HepG2 (cell line): Measurements from ENCODE around the gene URM1. TPM values are rescaled to one million over a fixed set of nuclear protein-coding genes. Genes with fewer than 3 reads are reported as not detected.

ENCODE experiments used
- CBX1 ChIP-seq: IDR thresholded peaks from one replicate; pipeline ENCODE4 v1.6.1; 2016; ENCODE audit warnings: antibody characterized with exemption, low read depth
- DR1 ChIP-seq: sonication (generic); formaldehyde crosslinking; IDR thresholded peaks from 2 replicates; pipeline ENCODE4 v1.8.0; 2021; ENCODE audit warnings: mild to moderate bottlenecking, missing genetic modification reagents, inconsistent platforms
- FOXP1 ChIP-seq, 2 experiments: fragments of 450-650 bp in 1 of 2; IDR thresholded peaks; 2 replicates each; pipeline ENCODE4 v1.6.1; 2017 to 2018; ENCODE audit warnings: antibody characterized with exemption in 1 of 2
- ISL2 ChIP-seq: sonication (generic); formaldehyde crosslinking; IDR thresholded peaks from 2 replicates; pipeline ENCODE4 v1.5.0; 2020; ENCODE audit warnings: missing genetic modification reagents
- KAT2B ChIP-seq: fragments of 150-350 bp; IDR thresholded peaks from 2 replicates; pipeline ENCODE4 v1.6.1; 2014; ENCODE audit warnings: low read depth, low read length, borderline replicate concordance
- KDM2A ChIP-seq: sonication (generic); formaldehyde crosslinking; IDR thresholded peaks from 2 replicates; pipeline ENCODE4 v1.4.0; 2020; ENCODE audit warnings: low read depth, missing genetic modification reagents, borderline replicate concordance
- KLF12 ChIP-seq: sonication (generic); formaldehyde crosslinking; IDR thresholded peaks from 2 replicates; pipeline ENCODE4 v1.4.0; 2020; ENCODE audit warnings: missing genetic modification reagents, borderline replicate concordance
- KLF16 ChIP-seq, 2 experiments: sonication (generic) in 1 of 2; formaldehyde crosslinking in 1 of 2; IDR thresholded peaks; 2 replicates each; pipeline versions ENCODE4 v1.6.1 to v1.8.0; 2016 to 2023; ENCODE audit warnings: missing genetic modification reagents in 2 of 2, missing compliant biosample characterization in 1 of 2
- MYNN ChIP-seq: sonication (generic); formaldehyde crosslinking; IDR thresholded peaks from 2 replicates; pipeline ENCODE4 v1.4.0; 2020; ENCODE audit warnings: mild to moderate bottlenecking, low read depth, missing genetic modification reagents
- NFYC ChIP-seq: IDR thresholded peaks from 2 replicates; pipeline ENCODE4 v1.6.1; 2016; ENCODE audit warnings: missing genetic modification reagents, missing compliant biosample characterization
- PHF21A ChIP-seq: sonication (generic); formaldehyde crosslinking; IDR thresholded peaks from 2 replicates; pipeline ENCODE4 v1.5.0; 2020; ENCODE audit warnings: mild to moderate bottlenecking, missing genetic modification reagents
- SALL2 ChIP-seq: sonication (generic); formaldehyde crosslinking; IDR thresholded peaks from 2 replicates; pipeline ENCODE4 v1.8.1; 2023; ENCODE audit warnings: mild to moderate bottlenecking, missing genetic modification reagents, inconsistent platforms
- SCMH1 ChIP-seq: sonication (generic); formaldehyde crosslinking; IDR thresholded peaks from 2 replicates; pipeline ENCODE4 v1.9.0; 2021; ENCODE audit warnings: missing genetic modification reagents, mild to moderate bottlenecking, borderline replicate concordance
- polyA plus RNA-seq, 8 experiments: library from polyadenylated mRNA; depleted of rRNA in 3 of 8; stranded (reverse) in 7 of 8; unstranded in 1 of 8; fragments of >200 nt; fragmentation: Illumina TruSeq in 4 of 8; extraction: Trizol in 4 of 8; gene quantifications; 2 replicates each; pipeline versions ENCODE4 v1.2.1 to v1.2.3, GENCODE V29; 2011 to 2016; ENCODE audit warnings: low read depth in 4 of 8, missing spikeins in 1 of 8, mixed read lengths in 1 of 8; ENCODE audit not compliant: insufficient read depth in 1 of 8
- total RNA-seq, 5 experiments: library from RNA; depleted of rRNA; stranded (reverse); fragments of >200 nt; fragmentation: Illumina TruSeq; extraction: Trizol; gene quantifications; 2 replicates each; pipeline ENCODE4 v1.2.3, GENCODE V29; 2016; ENCODE audit warnings: low read depth in 1 of 5
- TF ChIP-seq, protein P1 (sequence below): IDR thresholded peaks from 2 replicates; pipeline ENCODE4 v1.6.1; 2016; ENCODE audit warnings: mild to moderate bottlenecking, missing biosample characterization, missing genetic modification reagents
- TF ChIP-seq, protein P2 (sequence below): sonication (generic); formaldehyde crosslinking; IDR thresholded peaks from 2 replicates; pipeline ENCODE4 v1.4.0; 2020; ENCODE audit warnings: missing genetic modification reagents
- TF ChIP-seq, protein P3 (sequence below): fragments of 450-650 bp; IDR thresholded peaks from 2 replicates; pipeline ENCODE4 v1.6.1; 2017; ENCODE audit warnings: mild to moderate bottlenecking
- TF ChIP-seq, protein P4 (sequence below): sonication (generic); formaldehyde crosslinking; IDR thresholded peaks from 2 replicates; pipeline ENCODE4 v1.4.0; 2020; ENCODE audit warnings: mild to moderate bottlenecking, missing genetic modification reagents, borderline replicate concordance

The URM1 gene
- total and polyA plus RNA-seq, 2 of the 13 experiments (the other 11 are each of a cell fraction or from before 2014, with no cell fraction given) = 37.1 to 41.3 TPM

DNA sequence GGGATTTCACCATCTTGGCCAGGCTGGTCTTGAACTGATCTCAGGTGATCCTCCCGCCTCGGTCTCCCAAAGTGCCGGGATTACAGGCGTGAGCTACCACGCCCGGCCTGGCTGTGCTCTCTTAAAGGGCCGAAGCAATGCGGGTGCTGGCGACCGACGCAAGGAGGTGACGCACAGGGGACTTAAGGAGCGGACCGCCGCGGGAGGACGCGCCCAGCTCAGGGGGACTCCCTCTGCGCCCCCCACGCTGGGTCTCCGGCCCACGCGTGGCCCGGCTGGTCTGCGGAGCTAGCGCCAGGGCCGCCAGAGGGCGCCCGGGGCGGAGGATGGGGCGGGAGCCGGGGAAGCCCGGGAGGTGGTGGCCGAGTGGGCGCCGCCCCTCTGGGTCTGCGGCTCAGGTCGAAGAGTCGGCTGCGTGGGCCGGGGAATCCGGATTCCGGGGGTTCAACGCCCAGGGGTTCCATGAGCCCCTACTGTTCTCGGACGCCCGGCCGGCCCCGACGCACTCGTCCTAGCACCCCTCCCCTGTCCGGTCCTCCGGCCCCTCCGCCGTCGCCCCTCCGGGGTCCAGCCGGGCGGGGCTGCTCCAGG, 49.0 kb downstream of the URM1 start (continued):
- TF ChIP-seq KAT2B (no peak), DR1 (0 out of 2 replicates have a peak, but pooled peaks have one; percentile 23), KLF16 (CRISPR knock-in tag; IDR thresholded peaks at IDR 0.05) (peak in 1 of 2 experiments; percentile 49; a peak in 1 of 4 replicates), KDM2A (CRISPR knock-in tag) (peak; percentile 59; the same call in 1 of the 2 replicates), ISL2 (CRISPR knock-in tag) (0 out of 2 replicates have a peak, but pooled peaks have one; percentile 24), SALL2 (peak; percentile 82; the same call in 1 of the 2 replicates), SCMH1 (CRISPR knock-in tag) (no peak), PHF21A (0 out of 2 replicates have a peak, but pooled peaks have one; percentile 44), KLF12 (CRISPR knock-in tag) (no peak), CBX1 (no peak), FOXP1 (IDR thresholded peaks at IDR 0.05) (no peak), FOXP1 (CRISPR knock-in tag; IDR thresholded peaks at IDR 0.05) (no peak), NFYC (no peak), MYNN (CRISPR knock-in tag) (no peak)
- TF ChIP-seq, protein P1, sequence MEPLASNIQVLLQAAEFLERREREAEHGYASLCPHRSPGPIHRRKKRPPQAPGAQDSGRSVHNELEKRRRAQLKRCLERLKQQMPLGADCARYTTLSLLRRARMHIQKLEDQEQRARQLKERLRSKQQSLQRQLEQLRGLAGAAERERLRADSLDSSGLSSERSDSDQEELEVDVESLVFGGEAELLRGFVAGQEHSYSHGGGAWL = peak; percentile 30; the same call in 1 of the 2 replicates
- TF ChIP-seq, protein P2, sequence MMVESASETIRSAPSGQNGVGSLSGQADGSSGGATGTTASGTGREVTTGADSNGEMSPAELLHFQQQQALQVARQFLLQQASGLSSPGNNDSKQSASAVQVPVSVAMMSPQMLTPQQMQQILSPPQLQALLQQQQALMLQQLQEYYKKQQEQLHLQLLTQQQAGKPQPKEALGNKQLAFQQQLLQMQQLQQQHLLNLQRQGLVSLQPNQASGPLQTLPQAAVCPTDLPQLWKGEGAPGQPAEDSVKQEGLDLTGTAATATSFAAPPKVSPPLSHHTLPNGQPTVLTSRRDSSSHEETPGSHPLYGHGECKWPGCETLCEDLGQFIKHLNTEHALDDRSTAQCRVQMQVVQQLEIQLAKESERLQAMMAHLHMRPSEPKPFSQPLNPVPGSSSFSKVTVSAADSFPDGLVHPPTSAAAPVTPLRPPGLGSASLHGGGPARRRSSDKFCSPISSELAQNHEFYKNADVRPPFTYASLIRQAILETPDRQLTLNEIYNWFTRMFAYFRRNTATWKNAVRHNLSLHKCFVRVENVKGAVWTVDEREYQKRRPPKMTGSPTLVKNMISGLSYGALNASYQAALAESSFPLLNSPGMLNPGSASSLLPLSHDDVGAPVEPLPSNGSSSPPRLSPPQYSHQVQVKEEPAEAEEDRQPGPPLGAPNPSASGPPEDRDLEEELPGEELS (CRISPR knock-in tag) = peak; percentile 11; the same call in 1 of the 2 replicates
- TF ChIP-seq, protein P3, sequence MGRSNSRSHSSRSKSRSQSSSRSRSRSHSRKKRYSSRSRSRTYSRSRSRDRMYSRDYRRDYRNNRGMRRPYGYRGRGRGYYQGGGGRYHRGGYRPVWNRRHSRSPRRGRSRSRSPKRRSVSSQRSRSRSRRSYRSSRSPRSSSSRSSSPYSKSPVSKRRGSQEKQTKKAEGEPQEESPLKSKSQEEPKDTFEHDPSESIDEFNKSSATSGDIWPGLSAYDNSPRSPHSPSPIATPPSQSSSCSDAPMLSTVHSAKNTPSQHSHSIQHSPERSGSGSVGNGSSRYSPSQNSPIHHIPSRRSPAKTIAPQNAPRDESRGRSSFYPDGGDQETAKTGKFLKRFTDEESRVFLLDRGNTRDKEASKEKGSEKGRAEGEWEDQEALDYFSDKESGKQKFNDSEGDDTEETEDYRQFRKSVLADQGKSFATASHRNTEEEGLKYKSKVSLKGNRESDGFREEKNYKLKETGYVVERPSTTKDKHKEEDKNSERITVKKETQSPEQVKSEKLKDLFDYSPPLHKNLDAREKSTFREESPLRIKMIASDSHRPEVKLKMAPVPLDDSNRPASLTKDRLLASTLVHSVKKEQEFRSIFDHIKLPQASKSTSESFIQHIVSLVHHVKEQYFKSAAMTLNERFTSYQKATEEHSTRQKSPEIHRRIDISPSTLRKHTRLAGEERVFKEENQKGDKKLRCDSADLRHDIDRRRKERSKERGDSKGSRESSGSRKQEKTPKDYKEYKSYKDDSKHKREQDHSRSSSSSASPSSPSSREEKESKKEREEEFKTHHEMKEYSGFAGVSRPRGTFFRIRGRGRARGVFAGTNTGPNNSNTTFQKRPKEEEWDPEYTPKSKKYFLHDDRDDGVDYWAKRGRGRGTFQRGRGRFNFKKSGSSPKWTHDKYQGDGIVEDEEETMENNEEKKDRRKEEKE = no peak
- TF ChIP-seq, protein P4, sequence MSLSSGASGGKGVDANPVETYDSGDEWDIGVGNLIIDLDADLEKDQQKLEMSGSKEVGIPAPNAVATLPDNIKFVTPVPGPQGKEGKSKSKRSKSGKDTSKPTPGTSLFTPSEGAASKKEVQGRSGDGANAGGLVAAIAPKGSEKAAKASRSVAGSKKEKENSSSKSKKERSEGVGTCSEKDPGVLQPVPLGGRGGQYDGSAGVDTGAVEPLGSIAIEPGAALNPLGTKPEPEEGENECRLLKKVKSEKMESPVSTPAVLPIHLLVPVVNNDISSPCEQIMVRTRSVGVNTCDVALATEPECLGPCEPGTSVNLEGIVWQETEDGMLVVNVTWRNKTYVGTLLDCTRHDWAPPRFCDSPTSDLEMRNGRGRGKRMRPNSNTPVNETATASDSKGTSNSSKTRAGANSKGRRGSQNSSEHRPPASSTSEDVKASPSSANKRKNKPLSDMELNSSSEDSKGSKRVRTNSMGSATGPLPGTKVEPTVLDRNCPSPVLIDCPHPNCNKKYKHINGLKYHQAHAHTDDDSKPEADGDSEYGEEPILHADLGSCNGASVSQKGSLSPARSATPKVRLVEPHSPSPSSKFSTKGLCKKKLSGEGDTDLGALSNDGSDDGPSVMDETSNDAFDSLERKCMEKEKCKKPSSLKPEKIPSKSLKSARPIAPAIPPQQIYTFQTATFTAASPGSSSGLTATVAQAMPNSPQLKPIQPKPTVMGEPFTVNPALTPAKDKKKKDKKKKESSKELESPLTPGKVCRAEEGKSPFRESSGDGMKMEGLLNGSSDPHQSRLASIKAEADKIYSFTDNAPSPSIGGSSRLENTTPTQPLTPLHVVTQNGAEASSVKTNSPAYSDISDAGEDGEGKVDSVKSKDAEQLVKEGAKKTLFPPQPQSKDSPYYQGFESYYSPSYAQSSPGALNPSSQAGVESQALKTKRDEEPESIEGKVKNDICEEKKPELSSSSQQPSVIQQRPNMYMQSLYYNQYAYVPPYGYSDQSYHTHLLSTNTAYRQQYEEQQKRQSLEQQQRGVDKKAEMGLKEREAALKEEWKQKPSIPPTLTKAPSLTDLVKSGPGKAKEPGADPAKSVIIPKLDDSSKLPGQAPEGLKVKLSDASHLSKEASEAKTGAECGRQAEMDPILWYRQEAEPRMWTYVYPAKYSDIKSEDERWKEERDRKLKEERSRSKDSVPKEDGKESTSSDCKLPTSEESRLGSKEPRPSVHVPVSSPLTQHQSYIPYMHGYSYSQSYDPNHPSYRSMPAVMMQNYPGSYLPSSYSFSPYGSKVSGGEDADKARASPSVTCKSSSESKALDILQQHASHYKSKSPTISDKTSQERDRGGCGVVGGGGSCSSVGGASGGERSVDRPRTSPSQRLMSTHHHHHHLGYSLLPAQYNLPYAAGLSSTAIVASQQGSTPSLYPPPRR (CRISPR knock-in tag) = no peak
